Ecto neural progenitor cell (in vitro differentiated cells): Measurements from ENCODE around the gene DMRTC2.

Experiments used
- DNase-seq: peaks from one replicate; pipeline ENCODE4 v3.0.0-alpha.2; 2018; ENCODE audit warnings: low spot score

DMRTC2 gene

GRCh38 chr19:41847351-41848105, 2.7 kb downstream of the DMRTC2 start:
- no peak for DNase-seq

GRCh38 chr19:41848666-41849065, 3.8 kb downstream of the DMRTC2 start:
- DNase-seq: no peak

GRCh38 chr19:41849067-41849466, 4.2 kb downstream of the DMRTC2 start:
- DNase-seq: no peak

- DNase-seq: no peak
Measured at GRCh38 chr19:41850381-41850780, 5.5 kb downstream of the DMRTC2 start.

- no peak for DNase-seq
Measured at GRCh38 chr19:41851456-41851855, 6.6 kb downstream of the DMRTC2 start.

- no peak for DNase-seq
Measured at GRCh38 chr19:41853344-41853743, 8.5 kb downstream of the DMRTC2 start.

- no peak for DNase-seq
Measured at GRCh38 chr19:41853768-41854167, 8.9 kb downstream of the DMRTC2 start.

GRCh38 chr19:41859213-41859617, 14.4 kb downstream of the DMRTC2 start:
- no peak for DNase-seq

- peak; percentile 97 for DNase-seq
Measured at GRCh38 chr19:41859618-41860418, 15.0 kb downstream of the DMRTC2 start, which contains the start of gene RPS19. RPS19 (plus strand) TSS chr19:41860255; CDS start chr19:41860775, 520 bp downstream.

GRCh38 chr19:41860419-41861115, 15.7 kb downstream of the DMRTC2 start:
- no peak for DNase-seq

GRCh38 chr19:41861116-41861768, 16.4 kb downstream of the DMRTC2 start:
- no peak for DNase-seq

- no peak for DNase-seq
Measured at GRCh38 chr19:41861846-41862245, 17.0 kb downstream of the DMRTC2 start.

- DNase-seq: no peak
Measured at GRCh38 chr19:41862445-41862986, 17.7 kb downstream of the DMRTC2 start.

- DNase-seq: no peak
Measured at GRCh38 chr19:41863209-41863931, 18.5 kb downstream of the DMRTC2 start.

GRCh38 chr19:41864374-41864773, 19.5 kb downstream of the DMRTC2 start:
- no peak for DNase-seq

- no peak for DNase-seq
Measured at GRCh38 chr19:41866284-41866683, 21.4 kb downstream of the DMRTC2 start.

GRCh38 chr19:41868120-41868988, 23.5 kb downstream of the DMRTC2 start:
- DNase-seq: no peak

- DNase-seq: no peak
Measured at GRCh38 chr19:41868989-41869300, 24.1 kb downstream of the DMRTC2 start.

GRCh38 chr19:41869374-41869955, 24.6 kb downstream of the DMRTC2 start:
- no peak for DNase-seq

- no peak for DNase-seq
Measured at GRCh38 chr19:41870401-41870873, 25.6 kb downstream of the DMRTC2 start.
